Body of pancreas (tissue), 4 donors: ENCODE data around the gene KANK4. TPM values are rescaled to one million over a fixed set of nuclear protein-coding genes. Genes with fewer than 3 reads are reported as not detected.

Source experiments
- ATAC-seq: fragments of 150-250 bp; one replicate; pipeline ENCODE4 v1.9.1; 2016
- DNase-seq, 4 donors: peaks; one replicate each; pipeline ENCODE4 v3.0.0-alpha.2; 2019
- H3K27ac ChIP-seq, 4 donors: fragments of 200-600 bp; sonication (generic); 1 replicate in 3 of 4; 2 replicates in 1 of 4; pipeline versions ENCODE4 v1.5.1 to v1.6.1; 2016 to 2019; ENCODE audit warnings: mild to moderate bottlenecking in 1 of 4, mixed read lengths in 1 of 4, moderate library complexity in 1 of 4
- H3K27me3 ChIP-seq, 2 donors: fragments of 200-600 bp; sonication (generic); one replicate each; pipeline ENCODE4 v1.6.0; 2016; ENCODE audit warnings: mild to moderate bottlenecking in 1 of 2
- H3K36me3 ChIP-seq, 2 donors: fragments of 200-600 bp; sonication (generic); replicated peaks in 1 of 2; 2 replicates each; pipeline ENCODE4 v1.5.1; 2016; ENCODE audit warnings: low read depth in 2 of 2; ENCODE audit not compliant: insufficient read depth in 1 of 2
- H3K4me1 ChIP-seq: fragments of 200-600 bp; sonication (generic); one replicate; pipeline ENCODE4 v1.6.0; 2016
- H3K4me3 ChIP-seq, 2 donors: fragments of 200-600 bp; sonication (generic); 1 replicate in 1 of 2; 2 replicates in 1 of 2; pipeline ENCODE4 v1.5.1; 2016 to 2019
- H3K9me3 ChIP-seq, 3 donors: fragments of 200-600 bp; sonication (generic); 1 replicate in 2 of 3; 2 replicates in 1 of 3; pipeline ENCODE4 v1.5.1; 2016
- CTCF ChIP-seq, 7 experiments: fragments of 450-650 bp in 4 of 7; fragments of 200-600 bp in 3 of 7; sonication (generic) in 3 of 7; IDR thresholded peaks; one replicate each; pipeline ENCODE4 v1.5.1; 2016 to 2019; ENCODE audit warnings: antibody characterized with exemption in 7 of 7
- POLR2A ChIP-seq, 3 donors: fragments of 450-650 bp; IDR thresholded peaks; one replicate each; pipeline ENCODE4 v1.6.1; 2016; ENCODE audit warnings: antibody characterized with exemption in 3 of 3, mild to moderate bottlenecking in 2 of 3
- WGBS, 2 donors: methylation state at CpG; one replicate each; pipeline ENCODE4 v1.1.5; 2017; 5-methylcytosine and 5-hydroxymethylcytosine counted together
- intact Hi-C: fragments of 100-400 bp; cut with DNase I; formaldehyde crosslinking; loops from one replicate; pipeline ENCODE4 v1.15.1; 2023
- total RNA-seq, 2 donors: library from RNA; depleted of rRNA; stranded (reverse); fragments of >200 nt; gene quantifications; one replicate each; pipeline ENCODE4 v1.1.0, GENCODE V29; 2016

KANK4 gene
- total RNA-seq, 2 donors from 2014 or later: 9.1 to 23.7 TPM

GRCh38 chr1:62285984-62286785 is 33.0 kb downstream of the KANK4 start:
- Histone ChIP-seq H3K27me3 (no peaks in the 10 kb centered on the region), H3K4me1 (peaks cover 38% of the 10 kb centered on the region), H3K27ac (peak overlapping the region; percentile 51 to 75 (median 56)), H3K9me3 (no peaks in the 10 kb centered on the region), H3K36me3 (peaks cover 0 to under 1% of the 10 kb centered on the region in 2 donors), H3K4me3 (no peak overlapping the region)
- intact Hi-C loops: no loop called here
- DNase-seq (peak; percentile 56 to 81 (median 64)), ATAC-seq (peak; percentile 78)
- 14 to 21% methylated on average over 20 of the region's 20 CpGs for WGBS, 2 donors
- no peak for TF ChIP-seq POLR2A (IDR thresholded peaks at IDR 0.05)
- no peak for TF ChIP-seq CTCF (IDR thresholded peaks at IDR 0.05)

DNA sequence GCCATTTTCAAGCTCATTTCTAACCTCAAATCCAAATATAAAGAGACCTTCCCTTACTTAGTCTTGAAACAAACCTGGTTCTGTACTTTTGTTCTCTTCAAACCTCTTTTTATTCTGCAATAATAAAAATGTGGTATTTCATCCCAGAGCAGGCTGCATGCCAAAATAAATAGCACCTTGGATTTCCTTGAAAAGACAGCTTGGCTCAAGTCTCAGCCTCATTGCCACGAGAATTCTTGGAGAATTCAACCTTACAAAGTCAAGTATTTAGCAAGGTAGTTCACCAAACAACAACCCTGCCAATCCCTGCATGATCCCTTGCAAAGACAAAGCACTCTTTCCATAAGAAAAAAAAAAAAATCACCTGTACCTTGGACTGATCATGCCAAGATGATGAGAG is 33.8 kb downstream of the KANK4 start:
- ATAC-seq (peak; percentile 33), DNase-seq (peak in 1 of 4 donors; percentile 39)
- H3K27me3 ChIP-seq: no peaks in the 10 kb centered on the region
- H3K4me1 ChIP-seq: peaks cover 38% of the 10 kb centered on the region
- intact Hi-C loops: no loop called here
- WGBS, 2 donors: 9 to 13% methylated on average over 1 of the region's 1 CpG
- peak overlapping the region; percentile 51 to 75 (median 56) for H3K27ac ChIP-seq
- peaks cover 0 to 2% of the 10 kb centered on the region in 2 donors for H3K36me3 ChIP-seq
- no peak overlapping the region for H3K4me3 ChIP-seq
- no peaks in the 10 kb centered on the region for H3K9me3 ChIP-seq
- TF ChIP-seq CTCF (IDR thresholded peaks at IDR 0.05) (no peak), POLR2A (IDR thresholded peaks at IDR 0.05) (no peak)

GRCh38 chr1:62283986-62284385 is 35.2 kb downstream of the KANK4 start:
- no peaks in the 10 kb centered on the region for H3K9me3 ChIP-seq
- ATAC-seq (no peak), DNase-seq (no peak)
- H3K27ac ChIP-seq: no peak overlapping the region
- peaks cover 38% of the 10 kb centered on the region for H3K4me1 ChIP-seq
- H3K27me3 ChIP-seq: no peaks in the 10 kb centered on the region
- WGBS, 2 donors: 69 to 75% methylated on average over 5 of the region's 5 CpGs
- intact Hi-C loops: no loop called here
- TF ChIP-seq CTCF (IDR thresholded peaks at IDR 0.05): no peak
- TF ChIP-seq POLR2A (IDR thresholded peaks at IDR 0.05): no peak
- peaks cover 0 to 2% of the 10 kb centered on the region in 2 donors for H3K36me3 ChIP-seq
- H3K4me3 ChIP-seq: no peak overlapping the region

DNA sequence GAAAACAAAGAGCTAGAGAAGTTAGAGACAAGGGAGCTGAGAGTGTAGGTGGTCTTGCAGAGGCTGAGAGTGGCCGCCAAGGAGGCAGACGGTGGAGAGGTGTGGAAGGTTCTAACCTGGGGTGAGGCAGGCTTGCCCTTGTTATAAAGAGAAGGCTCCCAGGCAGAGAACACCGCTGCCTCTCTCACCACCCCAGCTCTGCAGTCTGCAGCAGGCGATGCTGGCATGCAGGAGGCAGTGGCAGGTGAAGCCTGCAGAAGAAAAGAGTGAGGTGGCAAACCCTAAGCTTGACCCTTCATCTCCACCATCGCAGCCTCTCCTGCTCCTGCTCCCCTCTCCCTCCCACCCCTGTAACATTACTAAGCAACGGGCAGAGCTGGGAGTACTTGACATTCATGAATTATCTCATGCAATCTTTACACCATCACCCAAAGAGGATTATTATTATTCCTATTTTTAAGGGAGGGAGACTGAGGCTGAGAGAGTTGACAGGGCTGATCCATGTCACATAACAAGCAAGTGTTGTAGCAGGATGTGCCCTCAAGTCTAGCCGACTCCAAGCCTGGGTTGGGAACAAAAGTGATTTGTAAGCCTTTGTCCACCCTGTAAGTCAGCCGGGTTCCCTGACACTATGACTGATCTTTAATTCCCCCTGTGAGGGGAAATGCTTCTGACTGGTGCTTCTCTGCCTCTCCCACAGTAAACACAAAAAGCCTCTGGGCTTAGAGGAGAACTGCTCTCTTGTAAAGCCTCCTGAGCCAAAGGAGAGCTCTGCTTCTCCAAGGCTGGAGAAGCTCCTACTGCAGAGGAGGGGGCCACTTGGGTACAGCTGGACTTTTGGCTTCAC is 36.1 kb downstream of the KANK4 start:
- intact Hi-C loops: no loop called here
- no peak for ATAC-seq
- Histone ChIP-seq H3K4me3 (no peak overlapping the region), H3K9me3 (no peaks in the 10 kb centered on the region), H3K27me3 (no peaks in the 10 kb centered on the region), H3K27ac (no peak overlapping the region), H3K36me3 (peaks cover 0 to 2% of the 10 kb centered on the region in 2 donors), H3K4me1 (peaks cover 38% of the 10 kb centered on the region)
- 78 to 84% methylated on average over 8 of the region's 8 CpGs for WGBS, 2 donors
- no peak for DNase-seq
- no peak for TF ChIP-seq POLR2A (IDR thresholded peaks at IDR 0.05)
- TF ChIP-seq CTCF (IDR thresholded peaks at IDR 0.05): no peak
